HepG2 (cell line): ENCODE results near the gene DPAGT1. TPM values are rescaled to one million over a fixed set of nuclear protein-coding genes. Genes with fewer than 3 reads are reported as not detected.

Experiments used
- BORCS8-MEF2B ChIP-seq: sonication (generic); formaldehyde crosslinking; IDR thresholded peaks from 2 replicates; pipeline ENCODE4 v1.8.0; 2022; ENCODE audit warnings: mild to moderate bottlenecking, missing genetic modification reagents
- ERF ChIP-seq: IDR thresholded peaks from 2 replicates; pipeline ENCODE4 v1.6.1; 2018; ENCODE audit warnings: missing biosample characterization, missing genetic modification reagents
- ETV5 ChIP-seq: IDR thresholded peaks from 2 replicates; pipeline ENCODE4 v1.6.1; 2018; ENCODE audit warnings: missing biosample characterization, missing genetic modification reagents, inconsistent platforms, borderline replicate concordance
- GATAD1 ChIP-seq: IDR thresholded peaks from 2 replicates; pipeline ENCODE4 v1.6.1; 2016; ENCODE audit warnings: missing genetic modification reagents, missing compliant biosample characterization
- GZF1 ChIP-seq: sonication (generic); formaldehyde crosslinking; IDR thresholded peaks from 2 replicates; pipeline ENCODE4 v1.5.1; 2020; ENCODE audit warnings: mild to moderate bottlenecking, missing genetic modification reagents
- HCFC1 ChIP-seq: fragments of 150-350 bp; IDR thresholded peaks from 2 replicates; pipeline ENCODE4 v1.6.1; 2014; ENCODE audit warnings: low read depth, low read length
- HDAC2 ChIP-seq: sonication (generic); formaldehyde crosslinking; IDR thresholded peaks from 2 replicates; pipeline ENCODE4 v1.4.0; 2020; ENCODE audit warnings: missing genetic modification reagents
- KDM3A ChIP-seq: IDR thresholded peaks from 2 replicates; pipeline ENCODE4 v1.6.1; 2018; ENCODE audit warnings: low read depth, missing compliant biosample characterization
- LCORL ChIP-seq, 2 experiments: fragments of 450-650 bp in 1 of 2; sonication (generic) in 1 of 2; formaldehyde crosslinking in 1 of 2; IDR thresholded peaks; 2 replicates each; pipeline versions ENCODE4 v1.5.0 to v1.6.1; 2017 to 2020; ENCODE audit warnings: antibody characterized with exemption in 1 of 2, missing genetic modification reagents in 1 of 2
- MYNN ChIP-seq: sonication (generic); formaldehyde crosslinking; IDR thresholded peaks from 2 replicates; pipeline ENCODE4 v1.4.0; 2020; ENCODE audit warnings: mild to moderate bottlenecking, low read depth, missing genetic modification reagents
- NAIF1 ChIP-seq: sonication (generic); formaldehyde crosslinking; IDR thresholded peaks from 2 replicates; pipeline ENCODE4 v1.5.0; 2020; ENCODE audit warnings: mild to moderate bottlenecking, missing genetic modification reagents, borderline replicate concordance
- POLR2A ChIP-seq, 2 experiments: IDR thresholded peaks; 2 replicates each; pipeline ENCODE4 v1.6.1; 2011; ENCODE audit warnings: low read depth in 2 of 2, low read length in 2 of 2, mild to moderate bottlenecking in 1 of 2, moderate library complexity in 1 of 2; ENCODE audit not compliant: insufficient read depth in 1 of 2
- RARA ChIP-seq: IDR thresholded peaks from 2 replicates; pipeline ENCODE4 v1.6.1; 2016; ENCODE audit warnings: missing genetic modification reagents, missing compliant biosample characterization
- SP2 ChIP-seq: sonication (generic); formaldehyde crosslinking; IDR thresholded peaks from 2 replicates; pipeline ENCODE4 v1.5.1; 2020; ENCODE audit warnings: mild to moderate bottlenecking, missing genetic modification reagents
- YY1 ChIP-seq: IDR thresholded peaks from 2 replicates; pipeline ENCODE4 v1.6.1; 2011; ENCODE audit warnings: low read length, low read depth, moderate library complexity, mild to moderate bottlenecking; ENCODE audit not compliant: insufficient read depth, insufficient replicate concordance
- ZFY ChIP-seq: sonication (generic); formaldehyde crosslinking; IDR thresholded peaks from 2 replicates; pipeline ENCODE4 v1.4.0; 2020; ENCODE audit warnings: missing genetic modification reagents
- ZIK1 ChIP-seq: sonication (generic); formaldehyde crosslinking; IDR thresholded peaks from 2 replicates; pipeline ENCODE4 v1.5.0; 2020; ENCODE audit warnings: mild to moderate bottlenecking, low read depth, missing genetic modification reagents, borderline replicate concordance
- ZNF180 ChIP-seq: sonication (generic); formaldehyde crosslinking; IDR thresholded peaks from 2 replicates; pipeline ENCODE4 v1.4.0; 2020; ENCODE audit warnings: low read depth, missing genetic modification reagents, borderline replicate concordance
- ZNF883 ChIP-seq: sonication (generic); formaldehyde crosslinking; IDR thresholded peaks from 2 replicates; pipeline ENCODE4 v1.5.1; 2020; ENCODE audit warnings: mild to moderate bottlenecking, missing genetic modification reagents; ENCODE audit errors: not compliant biosample characterization
- ZZZ3 ChIP-seq: sonication (generic); formaldehyde crosslinking; IDR thresholded peaks from 2 replicates; pipeline ENCODE4 v1.4.0; 2020; ENCODE audit warnings: missing genetic modification reagents, mild to moderate bottlenecking, borderline replicate concordance
- polyA plus RNA-seq, 8 experiments: library from polyadenylated mRNA; depleted of rRNA in 3 of 8; stranded (reverse) in 7 of 8; unstranded in 1 of 8; fragments of >200 nt; fragmentation: Illumina TruSeq in 4 of 8; extraction: Trizol in 4 of 8; gene quantifications; 2 replicates each; pipeline versions ENCODE4 v1.2.1 to v1.2.3, GENCODE V29; 2011 to 2016; ENCODE audit warnings: low read depth in 4 of 8, missing spikeins in 1 of 8, mixed read lengths in 1 of 8; ENCODE audit not compliant: insufficient read depth in 1 of 8
- total RNA-seq, 5 experiments: library from RNA; depleted of rRNA; stranded (reverse); fragments of >200 nt; fragmentation: Illumina TruSeq; extraction: Trizol; gene quantifications; 2 replicates each; pipeline ENCODE4 v1.2.3, GENCODE V29; 2016; ENCODE audit warnings: low read depth in 1 of 5
- TF ChIP-seq, protein P1 (sequence below): sonication (generic); formaldehyde crosslinking; IDR thresholded peaks from 2 replicates; pipeline ENCODE4 v1.8.1; 2023; ENCODE audit warnings: mild to moderate bottlenecking, missing genetic modification reagents, borderline replicate concordance
- TF ChIP-seq, protein P2 (sequence below): sonication (generic); formaldehyde crosslinking; IDR thresholded peaks from 2 replicates; pipeline ENCODE4 v1.4.0; 2020; ENCODE audit warnings: missing genetic modification reagents
- TF ChIP-seq, protein P3 (sequence below): sonication (generic); formaldehyde crosslinking; IDR thresholded peaks from 2 replicates; pipeline ENCODE4 v1.5.1; 2020; ENCODE audit warnings: mild to moderate bottlenecking, moderate library complexity, missing genetic modification reagents
- TF ChIP-seq, protein P4 (sequence below): sonication (generic); formaldehyde crosslinking; IDR thresholded peaks from 2 replicates; pipeline ENCODE4 v1.4.0; 2020; ENCODE audit warnings: mild to moderate bottlenecking, missing genetic modification reagents
- TF ChIP-seq, protein P5 (sequence below): sonication (generic); formaldehyde crosslinking; IDR thresholded peaks from 2 replicates; pipeline ENCODE4 v1.5.1; 2020; ENCODE audit warnings: missing genetic modification reagents, mild to moderate bottlenecking, borderline replicate concordance

Gene DPAGT1
- total and polyA plus RNA-seq, 2 of the 13 experiments (the other 11 are each of a cell fraction or from before 2014, with no cell fraction given): 37.6 to 70.7 TPM

DNA sequence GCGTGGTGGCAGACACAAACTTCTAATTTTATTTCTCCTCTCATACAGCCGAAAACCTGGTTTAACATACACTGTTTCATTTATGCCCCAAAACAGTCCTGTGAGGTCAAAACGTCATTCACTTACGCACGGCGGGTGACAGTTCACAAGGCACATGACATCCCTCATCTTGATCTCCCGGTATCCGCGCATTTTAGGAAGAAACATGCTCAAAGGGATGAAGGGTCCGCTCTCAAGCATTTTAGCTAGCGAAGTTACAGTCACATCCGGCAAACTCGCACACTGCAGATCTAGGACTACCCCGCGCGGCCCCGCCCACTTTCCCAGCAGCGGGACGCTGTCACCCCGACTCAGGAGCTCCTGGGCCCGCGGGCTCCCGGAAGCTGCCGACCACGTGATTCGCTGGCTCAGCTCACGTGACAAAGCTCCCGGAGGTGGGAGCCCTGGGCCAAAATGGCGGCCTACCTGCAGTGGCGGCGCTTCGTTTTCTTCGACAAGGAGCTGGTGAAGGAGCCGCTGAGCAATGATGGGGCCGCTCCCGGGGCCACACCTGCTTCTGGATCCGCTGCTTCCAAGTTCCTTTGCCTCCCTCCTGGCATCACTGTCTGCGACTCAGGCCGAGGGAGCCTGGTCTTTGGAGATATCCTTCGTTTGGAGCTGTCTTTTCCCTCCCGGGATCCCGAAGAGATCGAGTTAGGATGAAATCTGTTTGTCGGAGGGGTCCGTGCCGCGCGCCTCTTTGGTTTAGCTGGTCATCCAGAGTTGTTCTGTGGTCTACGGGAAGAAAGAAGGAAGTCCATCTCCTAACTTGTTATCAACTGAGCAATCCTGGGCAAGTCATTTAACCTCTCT, 34.1 kb downstream of the DPAGT1 start, which contains the start of gene VPS11 (continued):
- TF ChIP-seq, protein P1, sequence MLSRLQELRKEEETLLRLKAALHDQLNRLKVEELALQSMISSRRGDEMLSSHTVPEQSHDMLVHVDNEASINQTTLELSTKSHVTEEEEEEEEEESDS (CRISPR knock-in tag): no peak
- peak; percentile 42; the same call in 1 of the 2 replicates for TF ChIP-seq KDM3A (CRISPR knock-in tag)
- TF ChIP-seq BORCS8-MEF2B (CRISPR knock-in tag): peak; percentile 76
- no peak for TF ChIP-seq NAIF1 (CRISPR knock-in tag)
- no peak for TF ChIP-seq ZNF180 (CRISPR knock-in tag)
- peak; percentile 30; the same call in 1 of the 2 replicates for TF ChIP-seq HCFC1
- peak; percentile 98 for TF ChIP-seq YY1
- TF ChIP-seq LCORL (IDR thresholded peaks at IDR 0.05): no peak
- TF ChIP-seq LCORL (CRISPR knock-in tag; IDR thresholded peaks at IDR 0.05): peak; percentile 68; the same call in 1 of the 2 replicates
- TF ChIP-seq, protein P2, sequence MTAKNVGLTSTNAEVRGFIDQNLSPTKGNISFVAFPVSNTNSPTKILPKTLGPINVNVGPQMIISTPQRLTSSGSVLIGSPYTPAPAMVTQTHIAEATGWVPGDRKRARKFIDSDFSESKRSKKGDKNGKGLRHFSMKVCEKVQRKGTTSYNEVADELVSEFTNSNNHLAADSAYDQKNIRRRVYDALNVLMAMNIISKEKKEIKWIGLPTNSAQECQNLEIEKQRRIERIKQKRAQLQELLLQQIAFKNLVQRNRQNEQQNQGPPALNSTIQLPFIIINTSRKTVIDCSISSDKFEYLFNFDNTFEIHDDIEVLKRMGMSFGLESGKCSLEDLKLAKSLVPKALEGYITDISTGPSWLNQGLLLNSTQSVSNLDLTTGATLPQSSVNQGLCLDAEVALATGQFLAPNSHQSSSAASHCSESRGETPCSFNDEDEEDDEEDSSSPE (CRISPR knock-in tag): peak; percentile 79
- TF ChIP-seq MYNN (CRISPR knock-in tag): 0 out of 2 replicates have a peak, but pooled peaks have one; percentile 49
- no peak for TF ChIP-seq GZF1
- TF ChIP-seq ZFY (CRISPR knock-in tag): peak; percentile 62; the same call in 1 of the 2 replicates
- 0 out of 2 replicates have a peak, but pooled peaks have one; percentile 19 for TF ChIP-seq ZZZ3
- TF ChIP-seq ERF (CRISPR knock-in tag): peak; percentile 94
- no peak for TF ChIP-seq ZNF883 (CRISPR knock-in tag)
- peak; percentile 100 for TF ChIP-seq GATAD1 (CRISPR knock-in tag)
- TF ChIP-seq, protein P3, sequence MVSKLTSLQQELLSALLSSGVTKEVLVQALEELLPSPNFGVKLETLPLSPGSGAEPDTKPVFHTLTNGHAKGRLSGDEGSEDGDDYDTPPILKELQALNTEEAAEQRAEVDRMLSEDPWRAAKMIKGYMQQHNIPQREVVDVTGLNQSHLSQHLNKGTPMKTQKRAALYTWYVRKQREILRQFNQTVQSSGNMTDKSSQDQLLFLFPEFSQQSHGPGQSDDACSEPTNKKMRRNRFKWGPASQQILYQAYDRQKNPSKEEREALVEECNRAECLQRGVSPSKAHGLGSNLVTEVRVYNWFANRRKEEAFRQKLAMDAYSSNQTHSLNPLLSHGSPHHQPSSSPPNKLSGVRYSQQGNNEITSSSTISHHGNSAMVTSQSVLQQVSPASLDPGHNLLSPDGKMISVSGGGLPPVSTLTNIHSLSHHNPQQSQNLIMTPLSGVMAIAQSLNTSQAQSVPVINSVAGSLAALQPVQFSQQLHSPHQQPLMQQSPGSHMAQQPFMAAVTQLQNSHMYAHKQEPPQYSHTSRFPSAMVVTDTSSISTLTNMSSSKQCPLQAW: peak; percentile 65; the same call in 1 of the 2 replicates
- peak; percentile 77 for TF ChIP-seq HDAC2 (CRISPR knock-in tag)
- peak; percentile 27; the same call in 1 of the 2 replicates for TF ChIP-seq SP2 (CRISPR knock-in tag)
- TF ChIP-seq, protein P4, sequence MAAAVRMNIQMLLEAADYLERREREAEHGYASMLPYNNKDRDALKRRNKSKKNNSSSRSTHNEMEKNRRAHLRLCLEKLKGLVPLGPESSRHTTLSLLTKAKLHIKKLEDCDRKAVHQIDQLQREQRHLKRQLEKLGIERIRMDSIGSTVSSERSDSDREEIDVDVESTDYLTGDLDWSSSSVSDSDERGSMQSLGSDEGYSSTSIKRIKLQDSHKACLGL: 0 out of 2 replicates have a peak, but pooled peaks have one; percentile 80
- peak; percentile 29; the same call in 1 of the 2 replicates for TF ChIP-seq RARA (CRISPR knock-in tag)
- peak; percentile 78 for TF ChIP-seq ETV5 (CRISPR knock-in tag)
- peak; percentile 48 for TF ChIP-seq ZIK1 (CRISPR knock-in tag)
- TF ChIP-seq, protein P5, sequence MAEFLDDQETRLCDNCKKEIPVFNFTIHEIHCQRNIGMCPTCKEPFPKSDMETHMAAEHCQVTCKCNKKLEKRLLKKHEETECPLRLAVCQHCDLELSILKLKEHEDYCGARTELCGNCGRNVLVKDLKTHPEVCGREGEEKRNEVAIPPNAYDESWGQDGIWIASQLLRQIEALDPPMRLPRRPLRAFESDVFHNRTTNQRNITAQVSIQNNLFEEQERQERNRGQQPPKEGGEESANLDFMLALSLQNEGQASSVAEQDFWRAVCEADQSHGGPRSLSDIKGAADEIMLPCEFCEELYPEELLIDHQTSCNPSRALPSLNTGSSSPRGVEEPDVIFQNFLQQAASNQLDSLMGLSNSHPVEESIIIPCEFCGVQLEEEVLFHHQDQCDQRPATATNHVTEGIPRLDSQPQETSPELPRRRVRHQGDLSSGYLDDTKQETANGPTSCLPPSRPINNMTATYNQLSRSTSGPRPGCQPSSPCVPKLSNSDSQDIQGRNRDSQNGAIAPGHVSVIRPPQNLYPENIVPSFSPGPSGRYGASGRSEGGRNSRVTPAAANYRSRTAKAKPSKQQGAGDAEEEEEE (CRISPR knock-in tag): no peak
- TF ChIP-seq POLR2A (IDR thresholded peaks at IDR 0.05; ENCODE audit: insufficient read depth in 1 of 2, low read depth in 2 of 2, low read length in 2 of 2): peak; percentile 70 to 82
